CD4-positive, CD25-positive, alpha-beta regulatory T cell (primary cell): ENCODE data around the gene CACNA2D3. TPM values are rescaled to one million over a fixed set of nuclear protein-coding genes. Genes with fewer than 3 reads are reported as not detected.

Experiments
- ATAC-seq, 2 donors: fragments of 150-1000 bp; cut with Tn5 transposase; one replicate each; pipeline ENCODE4 v1.10.0; 2021; ENCODE audit warnings: low read depth in 2 of 2, moderate number of reproducible peaks in 2 of 2, moderate library complexity in 1 of 2
- DNase-seq, 3 donors: peaks; one replicate each; pipeline versions ENCODE4 v3.0.0 to v3.0.0-alpha.2; 2012 to 2022; ENCODE audit warnings: mixed read lengths in 1 of 3
- H3K27ac ChIP-seq: one replicate; pipeline ENCODE4 v1.7.0; 2013; ENCODE audit warnings: mild to moderate bottlenecking, low read length; ENCODE audit not compliant: insufficient read depth, poor library complexity, severe bottlenecking
- H3K27me3 ChIP-seq: one replicate; pipeline ENCODE4 v1.7.0; 2013; ENCODE audit warnings: low read length; ENCODE audit not compliant: control insufficient read depth, insufficient read depth
- H3K36me3 ChIP-seq: one replicate; pipeline ENCODE4 v1.7.0; 2013; ENCODE audit warnings: mild to moderate bottlenecking, low read length, moderate library complexity; ENCODE audit not compliant: control insufficient read depth, insufficient read depth
- H3K4me1 ChIP-seq: 2 replicates; pipeline ENCODE4 v1.7.0; 2013; ENCODE audit warnings: mild to moderate bottlenecking, low read length; ENCODE audit not compliant: insufficient read depth, control insufficient read depth, poor library complexity, severe bottlenecking
- H3K4me3 ChIP-seq: one replicate; pipeline ENCODE4 v1.7.0; 2013; ENCODE audit warnings: low read depth, mild to moderate bottlenecking, low read length, moderate library complexity
- H3K9me3 ChIP-seq, 2 experiments: 1 replicate in 1 of 2; 2 replicates in 1 of 2; pipeline ENCODE4 v1.7.0; 2013; ENCODE audit warnings: low read length in 2 of 2, mild to moderate bottlenecking in 1 of 2, moderate library complexity in 1 of 2; ENCODE audit not compliant: control insufficient read depth in 2 of 2
- H3K27ac Mint-ChIP-seq, 3 donors: one replicate each; pipeline ENCODE4 v1.8.0; 2020 to 2022; ENCODE audit warnings: mild to moderate bottlenecking in 3 of 3, mixed read lengths in 3 of 3, moderate library complexity in 2 of 3
- H3K27me3 Mint-ChIP-seq: one replicate; pipeline ENCODE4 v1.8.0; 2022; ENCODE audit warnings: mild to moderate bottlenecking, mixed read lengths
- H3K36me3 Mint-ChIP-seq: one replicate; pipeline ENCODE4 v1.8.0; 2020; ENCODE audit warnings: mixed read lengths
- H3K4me1 Mint-ChIP-seq, 4 donors: one replicate each; pipeline ENCODE4 v1.8.0; 2020 to 2022; ENCODE audit warnings: mixed read lengths in 4 of 4, mild to moderate bottlenecking in 1 of 4
- H3K4me3 Mint-ChIP-seq, 4 donors: one replicate each; pipeline ENCODE4 v1.8.0; 2020 to 2022; ENCODE audit warnings: mild to moderate bottlenecking in 4 of 4, mixed read lengths in 4 of 4, moderate library complexity in 3 of 4
- H3K9me3 Mint-ChIP-seq, 7 donors: one replicate each; pipeline ENCODE4 v1.8.0; 2020 to 2022; ENCODE audit warnings: mixed read lengths in 7 of 7, mild to moderate bottlenecking in 3 of 7, moderate library complexity in 2 of 7
- polyA plus RNA-seq, 4 donors: library from polyadenylated mRNA; unstranded; fragments of 300-500 nt; fragmentation: Illumina TruSeq; gene quantifications; one replicate each; pipeline ENCODE4 v1.2.3, GENCODE V29; 2021
- total RNA-seq: library from RNA; stranded (reverse); gene quantifications from one replicate; pipeline ENCODE4 v1.2.3, GENCODE V29; 2022

Gene CACNA2D3
- total and polyA plus RNA-seq, 5 donors from 2014 or later: not detected

- H3K4me3 ChIP-seq: no peak overlapping the region
- no peak for ATAC-seq
Measured at GRCh38 chr3:55065331-55065730, 943.0 kb downstream of the CACNA2D3 start.

DNA sequence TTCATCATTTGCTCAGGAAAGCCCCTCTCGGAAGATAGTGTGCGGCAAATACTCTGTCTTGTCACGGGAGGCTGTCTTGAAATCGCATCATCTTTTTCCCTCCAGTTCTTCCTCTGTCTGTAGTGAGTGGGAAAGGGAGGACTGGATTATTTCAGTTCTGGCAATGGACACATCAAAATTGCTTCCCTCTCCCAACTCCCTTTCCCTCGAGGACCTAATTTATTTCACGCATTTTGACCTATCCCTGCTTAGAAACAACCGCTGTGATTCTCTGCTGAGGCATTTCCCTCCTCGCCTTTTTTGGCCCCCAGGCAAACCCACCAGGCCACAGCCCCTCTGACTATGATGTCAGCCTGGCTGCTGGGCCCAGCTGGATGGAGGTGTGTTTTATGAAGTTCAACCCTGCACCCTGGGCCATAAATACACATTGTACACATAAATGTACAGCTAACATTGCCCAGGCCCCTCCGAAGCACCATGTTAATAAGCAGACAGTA is 944.2 kb downstream of the CACNA2D3 start:
- Mint-ChIP-seq H3K27me3 (peaks cover 7% of the 10 kb centered on the region), H3K4me1 (no peaks in the 10 kb centered on the region), H3K9me3 (peaks cover 0 to 7% (median 1%) of the 10 kb centered on the region in 7 donors), H3K36me3 (no peaks in the 10 kb centered on the region), H3K4me3 (no peak overlapping the region), H3K27ac (no peak overlapping the region)
- H3K36me3 ChIP-seq: no peaks in the 10 kb centered on the region
- no peaks in the 10 kb centered on the region for H3K27me3 ChIP-seq
- ATAC-seq (no peak), DNase-seq (no peak)
- H3K9me3 ChIP-seq: no peaks in the 10 kb centered on the region
- no peak overlapping the region for H3K27ac ChIP-seq
- H3K4me1 ChIP-seq: no peaks in the 10 kb centered on the region
- H3K4me3 ChIP-seq: no peak overlapping the region

More at GRCh38 chr3:55065331-55065730, 943.0 kb downstream of the CACNA2D3 start:
- Histone ChIP-seq H3K4me1 (no peaks in the 10 kb centered on the region), H3K9me3 (no peaks in the 10 kb centered on the region), H3K27me3 (no peaks in the 10 kb centered on the region), H3K27ac (no peak overlapping the region), H3K36me3 (no peaks in the 10 kb centered on the region)
- no peaks in the 10 kb centered on the region for H3K36me3 Mint-ChIP-seq
- H3K27me3 Mint-ChIP-seq: peaks cover 7% of the 10 kb centered on the region
- no peak overlapping the region for H3K27ac Mint-ChIP-seq
- no peaks in the 10 kb centered on the region for H3K4me1 Mint-ChIP-seq
- H3K4me3 Mint-ChIP-seq: no peak overlapping the region
- no peak for DNase-seq
- H3K9me3 Mint-ChIP-seq: peaks cover 0 to 7% (median 2%) of the 10 kb centered on the region in 7 donors

DNA sequence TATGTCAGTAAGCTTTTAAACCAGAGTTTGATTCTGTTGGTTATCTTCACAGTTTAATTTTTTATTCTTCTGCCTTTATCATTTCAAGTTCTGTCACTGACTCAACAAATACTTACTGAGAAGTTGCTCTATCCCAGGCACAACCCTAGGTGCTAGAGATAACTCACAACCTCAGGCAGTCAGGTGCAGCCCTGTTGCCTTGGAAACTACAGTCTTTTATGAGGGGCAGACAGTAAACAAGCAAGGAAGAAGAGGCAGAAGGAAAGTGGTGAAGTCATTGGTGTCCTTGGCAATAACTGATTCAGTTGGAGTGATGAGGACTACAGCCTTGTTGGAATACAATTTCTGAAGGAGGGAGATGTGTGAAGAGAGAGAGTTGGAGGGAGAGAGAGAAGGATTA is 947.6 kb downstream of the CACNA2D3 start:
- Histone ChIP-seq H3K4me1 (no peaks in the 10 kb centered on the region), H3K9me3 (no peaks in the 10 kb centered on the region), H3K27me3 (no peaks in the 10 kb centered on the region), H3K36me3 (no peaks in the 10 kb centered on the region), H3K4me3 (no peak overlapping the region), H3K27ac (no peak overlapping the region)
- no peaks in the 10 kb centered on the region for H3K36me3 Mint-ChIP-seq
- peaks cover 0 to 14% (median 0%) of the 10 kb centered on the region in 7 donors for H3K9me3 Mint-ChIP-seq
- DNase-seq (no peak), ATAC-seq (no peak)
- H3K27me3 Mint-ChIP-seq: peaks cover 4% of the 10 kb centered on the region
- no peak overlapping the region for H3K4me3 Mint-ChIP-seq
- no peaks in the 10 kb centered on the region for H3K4me1 Mint-ChIP-seq
- H3K27ac Mint-ChIP-seq: no peak overlapping the region

GRCh38 chr3:55074796-55075195 is 952.4 kb downstream of the CACNA2D3 start:
- no peaks in the 10 kb centered on the region for H3K4me1 ChIP-seq
- no peak overlapping the region for H3K4me3 Mint-ChIP-seq

DNA sequence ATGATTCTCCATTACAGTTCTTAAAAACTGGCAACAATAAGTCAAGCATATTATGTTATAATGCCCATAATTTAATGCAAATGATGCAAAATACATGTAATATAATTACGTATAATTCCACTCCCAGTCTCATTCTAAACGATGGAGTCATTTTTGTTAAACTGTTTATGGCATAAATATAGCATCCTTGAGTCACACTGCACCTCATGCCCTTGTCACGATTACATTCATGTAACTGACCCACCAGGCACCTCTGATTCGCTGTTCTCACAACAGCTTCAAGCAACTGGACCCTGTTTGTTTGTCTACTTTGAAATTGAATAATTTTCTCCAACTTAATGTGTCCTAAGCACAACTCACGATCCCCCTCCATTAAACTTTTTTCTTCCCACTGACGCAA is 953.5 kb downstream of the CACNA2D3 start:
- no peak overlapping the region for H3K27ac Mint-ChIP-seq
- no peaks in the 10 kb centered on the region for H3K27me3 ChIP-seq
- H3K36me3 ChIP-seq: no peaks in the 10 kb centered on the region
- peaks cover 0 to 12% (median 2%) of the 10 kb centered on the region in 7 donors for H3K9me3 Mint-ChIP-seq
- ATAC-seq (no peak), DNase-seq (no peak)
- H3K27ac ChIP-seq: no peak overlapping the region
- no peaks in the 10 kb centered on the region for H3K4me1 Mint-ChIP-seq
- H3K36me3 Mint-ChIP-seq: no peaks in the 10 kb centered on the region
- H3K9me3 ChIP-seq: no peaks in the 10 kb centered on the region
- H3K4me3 Mint-ChIP-seq: no peak overlapping the region
- no peaks in the 10 kb centered on the region for H3K4me1 ChIP-seq
- no peak overlapping the region for H3K4me3 ChIP-seq
- no peaks in the 10 kb centered on the region for H3K27me3 Mint-ChIP-seq

More at GRCh38 chr3:55074796-55075195, 952.4 kb downstream of the CACNA2D3 start:
- ATAC-seq (no peak), DNase-seq (no peak)
- H3K27me3 Mint-ChIP-seq: no peaks in the 10 kb centered on the region
- Histone ChIP-seq H3K27me3 (no peaks in the 10 kb centered on the region), H3K9me3 (no peaks in the 10 kb centered on the region), H3K27ac (no peak overlapping the region), H3K4me3 (no peak overlapping the region), H3K36me3 (no peaks in the 10 kb centered on the region)
- no peaks in the 10 kb centered on the region for H3K36me3 Mint-ChIP-seq
- no peak overlapping the region for H3K27ac Mint-ChIP-seq
- H3K9me3 Mint-ChIP-seq: peaks cover 0 to 17% (median 2%) of the 10 kb centered on the region in 7 donors
- H3K4me1 Mint-ChIP-seq: no peaks in the 10 kb centered on the region

DNA sequence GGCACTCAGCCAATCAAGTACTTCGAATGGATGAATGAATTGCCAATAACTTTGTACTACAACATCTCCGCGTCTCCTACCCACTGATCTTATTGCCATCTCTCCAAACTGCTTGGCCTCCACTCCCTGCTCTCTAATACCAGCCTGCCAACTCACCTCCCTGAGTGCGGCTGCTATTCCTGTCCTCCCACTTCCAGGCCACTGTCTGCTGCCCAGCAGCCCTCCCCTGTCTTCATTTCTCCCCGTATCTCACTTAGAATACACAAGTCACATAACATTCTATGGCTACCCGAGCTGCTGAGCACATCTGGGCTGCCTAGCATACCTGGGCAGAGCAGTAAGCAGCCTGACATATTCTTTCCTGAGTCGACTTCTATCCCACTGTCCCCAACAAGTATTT is 955.4 kb downstream of the CACNA2D3 start:
- H3K4me3 Mint-ChIP-seq: no peak overlapping the region
- H3K4me1 Mint-ChIP-seq: no peaks in the 10 kb centered on the region
- H3K27ac ChIP-seq: no peak overlapping the region
- H3K27me3 Mint-ChIP-seq: no peaks in the 10 kb centered on the region
- H3K4me1 ChIP-seq: no peaks in the 10 kb centered on the region
- no peaks in the 10 kb centered on the region for H3K9me3 ChIP-seq
- DNase-seq (no peak), ATAC-seq (no peak)
- H3K36me3 ChIP-seq: no peaks in the 10 kb centered on the region
- H3K27me3 ChIP-seq: no peaks in the 10 kb centered on the region
- H3K27ac Mint-ChIP-seq: no peak overlapping the region
- peaks cover 0 to 10% (median 2%) of the 10 kb centered on the region in 7 donors for H3K9me3 Mint-ChIP-seq
- H3K36me3 Mint-ChIP-seq: no peaks in the 10 kb centered on the region
- no peak overlapping the region for H3K4me3 ChIP-seq

GRCh38 chr3:55078876-55079275 is 956.5 kb downstream of the CACNA2D3 start:
- H3K27ac ChIP-seq: no peak overlapping the region
- no peaks in the 10 kb centered on the region for H3K9me3 ChIP-seq
- no peaks in the 10 kb centered on the region for H3K4me1 ChIP-seq
- no peak overlapping the region for H3K4me3 Mint-ChIP-seq
- no peak overlapping the region for H3K27ac Mint-ChIP-seq
- H3K36me3 Mint-ChIP-seq: no peaks in the 10 kb centered on the region
- ATAC-seq: no peak
- H3K27me3 Mint-ChIP-seq: no peaks in the 10 kb centered on the region
- no peak overlapping the region for H3K4me3 ChIP-seq
- no peaks in the 10 kb centered on the region for H3K27me3 ChIP-seq
- DNase-seq: no peak
- no peaks in the 10 kb centered on the region for H3K4me1 Mint-ChIP-seq
- peaks cover 0 to 3% (median 2%) of the 10 kb centered on the region in 7 donors for H3K9me3 Mint-ChIP-seq
- no peaks in the 10 kb centered on the region for H3K36me3 ChIP-seq

DNA sequence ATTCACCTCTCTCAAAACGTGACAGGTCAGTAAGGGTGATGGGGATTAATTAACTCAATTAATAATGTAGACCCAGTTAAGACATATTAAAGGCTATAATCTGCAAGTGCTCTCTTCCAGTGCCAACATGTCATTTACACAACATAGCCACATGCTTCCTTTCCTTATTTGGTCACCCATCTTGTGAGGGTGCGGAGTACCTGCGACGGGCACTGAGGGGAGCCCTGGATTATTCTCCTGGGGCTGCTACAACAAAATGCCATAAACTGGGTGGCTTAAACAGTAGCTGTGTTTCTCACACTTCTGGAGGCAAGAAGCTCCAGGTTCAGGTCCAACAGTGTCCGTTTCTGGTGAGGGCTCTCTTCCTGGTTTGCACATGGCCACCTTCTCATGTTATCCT is 962.9 kb downstream of the CACNA2D3 start:
- no peaks in the 10 kb centered on the region for H3K9me3 ChIP-seq
- no peak overlapping the region for H3K27ac ChIP-seq
- H3K4me1 ChIP-seq: no peaks in the 10 kb centered on the region
- no peak for DNase-seq
- no peak overlapping the region for H3K4me3 ChIP-seq
- no peak for ATAC-seq
- no peaks in the 10 kb centered on the region for H3K27me3 ChIP-seq
- Mint-ChIP-seq H3K4me1 (no peaks in the 10 kb centered on the region), H3K9me3 (peaks cover 0 to 9% (median 0%) of the 10 kb centered on the region in 7 donors), H3K27me3 (no peaks in the 10 kb centered on the region), H3K4me3 (no peak overlapping the region), H3K27ac (no peak overlapping the region), H3K36me3 (no peaks in the 10 kb centered on the region)
- H3K36me3 ChIP-seq: no peaks in the 10 kb centered on the region
